ENCODE data around the gene PTGER4.

PTGER4 gene

GRCh38 chr5:40669606-40670390 lies 9.9 kb upstream of the PTGER4 start:
- DNase-seq (ENCODE audit: low read depth in 3 of 3), result no peak

GRCh38 chr5:40672425-40672824 lies 7.3 kb upstream of the PTGER4 start:
- DNase-seq (ENCODE audit: low read depth in 3 of 3), result no peak

GRCh38 chr5:40674661-40675235 lies 5.0 kb upstream of the PTGER4 start:
- DNase-seq (ENCODE audit: low read depth in 3 of 3), result no peak

DNA sequence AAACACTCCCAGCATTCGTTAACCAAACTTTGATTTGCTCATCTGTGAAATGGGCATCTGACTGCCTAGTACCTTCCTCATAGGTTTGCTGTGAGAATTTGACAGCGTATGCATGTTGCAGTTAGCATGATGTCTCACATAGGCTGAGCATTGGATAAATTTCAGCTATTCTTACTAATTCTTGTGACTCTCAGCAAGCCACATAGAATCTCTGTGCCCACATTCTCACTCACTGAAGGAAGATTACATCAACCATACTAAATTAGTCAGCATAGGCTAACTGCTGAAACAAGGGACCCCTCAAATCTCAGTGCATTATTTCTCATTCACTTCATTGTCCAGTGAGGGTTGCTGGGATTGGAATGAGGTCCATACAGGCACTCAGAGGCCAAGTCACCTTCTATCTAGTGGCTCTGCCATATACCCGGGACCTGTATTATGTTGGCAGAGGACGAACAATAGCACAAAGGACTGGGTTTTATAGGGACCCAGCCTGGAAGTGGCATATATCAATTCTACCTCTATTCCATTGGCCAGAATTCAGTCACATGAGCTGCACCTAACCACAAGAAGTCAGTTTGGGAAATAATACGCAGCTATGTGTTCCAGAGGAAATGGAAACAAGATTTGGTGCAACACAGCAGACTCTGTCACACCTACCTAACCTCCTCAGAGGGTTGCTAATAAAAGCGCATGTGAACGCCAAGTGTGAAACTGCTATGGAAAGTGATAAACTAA lies 4.2 kb upstream of the PTGER4 start:
- peak in 1 of 3 experiments; percentile 35 for DNase-seq (ENCODE audit: low read depth in 3 of 3)

- no peak for DNase-seq (ENCODE audit: low read depth in 3 of 3)
Measured at GRCh38 chr5:40676613-40677343, 2.9 kb upstream of the PTGER4 start.

GRCh38 chr5:40677456-40677855 lies 2.3 kb upstream of the PTGER4 start:
- no peak for DNase-seq (ENCODE audit: low read depth in 3 of 3)

DNA sequence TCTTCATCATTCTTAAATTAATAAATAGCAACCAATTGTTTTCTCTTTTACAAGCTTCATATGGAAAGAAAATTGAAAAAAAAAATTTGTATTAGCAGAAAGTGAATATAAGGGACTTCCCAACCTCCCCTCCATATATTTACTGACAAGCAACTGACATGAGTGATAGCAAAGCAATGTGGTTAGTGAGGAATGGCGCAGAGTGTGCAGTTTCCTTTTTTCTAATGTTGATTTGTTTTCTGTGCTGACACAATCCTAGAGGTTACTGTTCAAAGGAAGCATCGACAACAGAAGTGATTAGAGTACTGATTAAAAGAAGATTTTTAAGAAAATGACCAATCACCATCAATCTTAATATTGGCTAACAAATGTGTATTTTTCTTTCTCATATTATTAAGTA lies 1.7 kb upstream of the PTGER4 start:
- no peak for DNase-seq (ENCODE audit: low read depth in 3 of 3)

DNA sequence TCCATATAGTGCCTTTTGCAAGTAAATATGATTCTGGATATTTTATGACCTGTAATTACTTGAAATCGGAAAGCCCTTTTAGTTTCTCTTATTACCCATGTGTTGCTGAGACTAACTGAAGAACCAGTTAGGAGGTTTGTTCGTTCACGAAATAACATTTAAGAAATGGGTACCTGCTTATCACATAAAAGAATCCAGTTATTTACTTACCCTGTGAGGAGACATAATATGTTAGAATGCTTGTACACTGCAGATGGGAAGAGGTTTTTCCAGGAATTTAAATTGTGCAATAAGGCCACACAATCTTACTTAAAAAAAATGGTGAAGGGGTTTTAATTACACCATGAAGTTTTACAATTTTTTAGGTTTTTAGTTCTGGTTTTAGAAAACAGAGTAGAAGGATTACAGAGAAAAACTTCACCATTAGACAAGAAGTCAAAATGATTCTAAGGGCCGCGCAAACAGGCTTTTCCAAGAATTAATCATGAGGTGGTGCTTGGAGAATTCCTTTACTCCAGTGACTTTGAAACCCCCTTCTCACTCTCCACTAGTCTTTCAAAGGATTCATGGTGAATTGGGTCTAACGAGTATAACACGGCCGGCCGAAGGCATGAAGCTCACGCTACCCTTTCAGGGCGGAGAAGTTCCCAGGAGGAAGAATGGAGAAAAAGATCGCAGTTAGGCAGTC lies 1.1 kb upstream of the PTGER4 start:
- DNase-seq (ENCODE audit: low read depth in 3 of 3), result no peak

DNA sequence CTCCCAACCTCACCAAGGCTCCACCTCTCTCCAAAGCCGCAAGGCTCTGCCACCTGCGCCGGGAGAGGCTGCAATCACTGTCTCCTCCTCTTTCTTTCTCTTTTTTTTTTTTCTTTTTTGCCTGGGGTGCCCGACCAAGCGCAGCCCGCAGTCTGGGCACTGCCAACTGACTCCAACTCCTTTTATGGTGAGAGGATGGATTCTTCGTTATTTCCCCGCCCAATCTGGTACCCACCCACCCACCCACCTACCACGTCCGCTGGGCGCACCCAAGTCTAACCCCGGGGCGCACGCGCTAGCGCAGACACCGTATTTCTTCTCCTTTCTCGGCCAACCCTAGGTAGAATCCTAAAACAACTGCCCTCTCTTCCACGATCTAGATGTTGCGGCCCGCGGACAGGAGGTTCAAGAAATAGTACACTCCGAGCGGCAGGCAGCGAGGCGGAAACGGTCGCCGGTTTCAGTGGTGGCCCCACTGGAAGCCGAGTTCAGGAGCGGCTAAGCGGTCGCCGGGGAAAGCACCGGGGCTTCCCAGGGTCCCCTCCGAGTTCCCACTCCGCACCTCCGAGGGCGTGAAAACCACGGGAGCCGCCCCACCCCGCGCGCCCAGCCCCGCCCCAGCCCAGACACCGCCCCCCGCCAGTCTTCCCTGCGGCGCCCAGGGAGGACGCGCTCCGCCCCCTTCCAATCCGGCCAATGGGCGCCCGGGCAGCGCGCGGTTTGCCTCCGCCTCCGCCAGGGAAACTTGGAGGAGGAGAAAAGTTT lies 385 bp upstream of the PTGER4 start:
- peak; percentile 86 to 88 (median 86) for DNase-seq (ENCODE audit: low read depth in 3 of 3)

DNA sequence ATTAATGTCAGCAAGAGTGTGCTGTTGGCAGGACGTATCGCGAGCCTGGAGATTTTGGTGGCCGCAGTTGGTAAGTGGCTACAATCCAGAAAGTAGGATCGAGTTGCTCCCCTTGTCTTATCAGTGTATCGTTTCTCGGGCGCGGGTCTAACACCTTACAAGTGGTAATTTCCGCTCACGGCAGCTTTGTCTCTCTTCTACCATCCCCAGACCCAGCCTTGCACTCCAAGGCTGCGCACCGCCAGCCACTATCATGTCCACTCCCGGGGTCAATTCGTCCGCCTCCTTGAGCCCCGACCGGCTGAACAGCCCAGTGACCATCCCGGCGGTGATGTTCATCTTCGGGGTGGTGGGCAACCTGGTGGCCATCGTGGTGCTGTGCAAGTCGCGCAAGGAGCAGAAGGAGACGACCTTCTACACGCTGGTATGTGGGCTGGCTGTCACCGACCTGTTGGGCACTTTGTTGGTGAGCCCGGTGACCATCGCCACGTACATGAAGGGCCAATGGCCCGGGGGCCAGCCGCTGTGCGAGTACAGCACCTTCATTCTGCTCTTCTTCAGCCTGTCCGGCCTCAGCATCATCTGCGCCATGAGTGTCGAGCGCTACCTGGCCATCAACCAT lies 1.1 kb downstream of the PTGER4 start:
- DNase-seq (ENCODE audit: low read depth in 3 of 3), result peak in 1 of 3 experiments; percentile 40

DNA sequence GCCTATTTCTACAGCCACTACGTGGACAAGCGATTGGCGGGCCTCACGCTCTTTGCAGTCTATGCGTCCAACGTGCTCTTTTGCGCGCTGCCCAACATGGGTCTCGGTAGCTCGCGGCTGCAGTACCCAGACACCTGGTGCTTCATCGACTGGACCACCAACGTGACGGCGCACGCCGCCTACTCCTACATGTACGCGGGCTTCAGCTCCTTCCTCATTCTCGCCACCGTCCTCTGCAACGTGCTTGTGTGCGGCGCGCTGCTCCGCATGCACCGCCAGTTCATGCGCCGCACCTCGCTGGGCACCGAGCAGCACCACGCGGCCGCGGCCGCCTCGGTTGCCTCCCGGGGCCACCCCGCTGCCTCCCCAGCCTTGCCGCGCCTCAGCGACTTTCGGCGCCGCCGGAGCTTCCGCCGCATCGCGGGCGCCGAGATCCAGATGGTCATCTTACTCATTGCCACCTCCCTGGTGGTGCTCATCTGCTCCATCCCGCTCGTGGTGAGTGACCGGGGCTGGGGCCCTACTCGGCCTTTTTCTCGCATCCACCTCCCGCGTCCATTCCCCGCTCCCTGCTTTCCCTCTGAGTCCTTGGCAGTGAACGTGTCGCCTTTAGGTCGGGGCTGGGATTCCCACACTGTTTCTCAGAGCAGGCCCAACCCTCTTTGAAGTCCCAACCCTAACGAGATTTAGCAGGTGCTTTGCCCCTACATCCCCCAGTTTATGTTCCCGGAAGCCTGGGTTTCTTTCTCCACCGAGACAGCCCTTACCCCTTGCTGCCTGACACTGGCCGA lies 1.8 kb downstream of the PTGER4 start:
- DNase-seq (ENCODE audit: low read depth in 3 of 3), result peak in 2 of 3 experiments; percentile 31 to 39

DNA sequence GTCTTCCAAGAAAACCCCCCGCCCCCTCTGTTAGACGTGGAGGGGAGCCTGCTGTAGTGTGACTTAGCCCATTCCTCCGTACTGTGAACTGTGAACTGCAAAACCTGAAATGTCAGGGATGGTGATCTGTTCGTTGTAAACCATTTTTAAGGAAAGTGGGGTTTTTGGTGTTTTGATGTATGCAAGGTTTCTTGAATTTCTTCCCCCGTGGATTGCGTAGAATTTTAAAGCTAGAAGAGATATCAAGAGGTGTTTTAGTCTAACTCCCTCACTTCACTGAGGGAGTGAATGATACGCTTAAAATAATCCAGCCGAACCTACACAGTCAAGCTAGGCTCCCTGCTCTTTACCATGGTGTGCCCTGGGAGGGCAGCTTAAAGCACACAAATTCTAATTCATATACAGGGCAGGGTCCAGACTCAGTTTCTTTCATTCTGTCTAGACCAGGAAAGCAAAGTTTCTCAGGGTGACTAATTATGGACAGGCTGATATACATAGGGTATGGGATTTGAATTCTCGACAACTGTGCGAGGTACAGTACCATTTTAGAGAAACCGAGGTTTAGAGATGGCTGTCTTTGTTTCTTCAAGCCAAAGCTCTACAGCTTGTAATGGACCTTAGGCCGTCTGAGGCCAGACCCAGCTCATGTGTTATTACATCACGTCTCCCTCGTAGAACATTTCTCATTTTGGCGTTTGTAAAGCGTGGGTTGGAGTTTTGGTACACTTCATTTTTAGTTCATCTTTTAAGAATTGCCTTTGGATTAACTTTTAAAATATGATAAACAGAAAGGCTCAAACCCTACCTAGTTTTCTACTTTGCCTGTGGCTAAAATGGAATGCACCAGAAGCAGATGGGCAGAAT lies 2.7 kb downstream of the PTGER4 start:
- DNase-seq (ENCODE audit: low read depth in 3 of 3), result no peak

- no peak for DNase-seq (ENCODE audit: low read depth in 3 of 3)
Measured at GRCh38 chr5:40683305-40683704, 3.6 kb downstream of the PTGER4 start.

GRCh38 chr5:40685193-40685592 lies 5.5 kb downstream of the PTGER4 start:
- DNase-seq (ENCODE audit: low read depth in 3 of 3), result no peak

- no peak for DNase-seq (ENCODE audit: low read depth in 3 of 3)
Measured at GRCh38 chr5:40685976-40686486, 6.3 kb downstream of the PTGER4 start.

- no peak for DNase-seq (ENCODE audit: low read depth in 3 of 3)
Measured at GRCh38 chr5:40687321-40687720, 7.6 kb downstream of the PTGER4 start.

- peak; percentile 64 to 83 (median 76) for DNase-seq (ENCODE audit: low read depth in 3 of 3)
Measured at GRCh38 chr5:40688127-40688761, 8.5 kb downstream of the PTGER4 start.

GRCh38 chr5:40688996-40689395 lies 9.3 kb downstream of the PTGER4 start:
- DNase-seq (ENCODE audit: low read depth in 3 of 3), result no peak
